HG03097 (cell line): Measurements from ENCODE around the gene NR6A1.

Experiments
- ATAC-seq: cut with Tn5 transposase; IDR thresholded peaks from one replicate; pipeline ENCODE4 v1.9.1; 2021; ENCODE audit not compliant: unreplicated experiment, low FRiP score

NR6A1 gene

GRCh38 chr9:124510650-124511425, 260.3 kb downstream of the NR6A1 start:
- ATAC-seq: no peak

- ATAC-seq: no peak
Observed at GRCh38 chr9:124507880-124508423, 263.2 kb downstream of the NR6A1 start.

- ATAC-seq: no peak
Observed at GRCh38 chr9:124506931-124507879, 263.9 kb downstream of the NR6A1 start, which contains the start of gene NR5A1. TSS of gene NR5A1 (minus strand) at chr9:124507399. CDS start at chr9:124503395, 4,004 bp downstream.

GRCh38 chr9:124506433-124506832, 264.7 kb downstream of the NR6A1 start:
- no peak for ATAC-seq

GRCh38 chr9:124505901-124506346, 265.2 kb downstream of the NR6A1 start:
- no peak for ATAC-seq

GRCh38 chr9:124505006-124505900, 265.9 kb downstream of the NR6A1 start:
- ATAC-seq: no peak

- ATAC-seq: no peak
Observed at GRCh38 chr9:124504530-124505005, 266.5 kb downstream of the NR6A1 start.

- no peak for ATAC-seq
Observed at GRCh38 chr9:124503713-124504529, 267.2 kb downstream of the NR6A1 start.

GRCh38 chr9:124502711-124503702, 268.1 kb downstream of the NR6A1 start:
- ATAC-seq: no peak

GRCh38 chr9:124501771-124502320, 269.3 kb downstream of the NR6A1 start:
- ATAC-seq: no peak

GRCh38 chr9:124500796-124501611, 270.1 kb downstream of the NR6A1 start:
- no peak for ATAC-seq

GRCh38 chr9:124500028-124500795, 270.9 kb downstream of the NR6A1 start:
- no peak for ATAC-seq

GRCh38 chr9:124499216-124499615, 271.9 kb downstream of the NR6A1 start:
- ATAC-seq: no peak

GRCh38 chr9:124498499-124499146, 272.5 kb downstream of the NR6A1 start:
- no peak for ATAC-seq

GRCh38 chr9:124498040-124498439, 273.1 kb downstream of the NR6A1 start:
- no peak for ATAC-seq

- no peak for ATAC-seq
Observed at GRCh38 chr9:124497441-124497840, 273.7 kb downstream of the NR6A1 start.
